ENCODE measurements around the gene LDB2.

DNA sequence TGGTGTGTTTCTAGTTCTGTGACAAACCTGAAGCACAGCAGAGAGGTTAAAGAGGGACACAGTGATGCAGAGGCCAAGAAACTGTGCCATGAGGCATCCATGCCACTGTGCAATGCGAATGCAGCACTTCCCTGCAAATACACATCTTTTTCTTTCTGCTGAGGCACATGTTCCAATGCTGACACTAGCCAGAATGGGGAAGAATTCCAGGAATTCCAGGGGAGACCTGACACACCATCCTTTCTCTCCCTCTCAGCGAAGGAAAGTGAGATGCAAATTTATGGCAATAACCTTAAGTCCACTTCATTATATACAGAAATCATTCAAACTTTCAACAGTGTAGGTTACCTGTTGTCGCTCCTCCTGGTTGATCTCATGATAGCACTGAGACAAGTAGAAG is 204.8 kb downstream of the LDB2 start:
- TF ChIP-seq EZH2phosphoT487 (IDR thresholded peaks at IDR 0.05; ENCODE audit: borderline replicate concordance, low read length) = no peak
- TF ChIP-seq, protein P1, sequence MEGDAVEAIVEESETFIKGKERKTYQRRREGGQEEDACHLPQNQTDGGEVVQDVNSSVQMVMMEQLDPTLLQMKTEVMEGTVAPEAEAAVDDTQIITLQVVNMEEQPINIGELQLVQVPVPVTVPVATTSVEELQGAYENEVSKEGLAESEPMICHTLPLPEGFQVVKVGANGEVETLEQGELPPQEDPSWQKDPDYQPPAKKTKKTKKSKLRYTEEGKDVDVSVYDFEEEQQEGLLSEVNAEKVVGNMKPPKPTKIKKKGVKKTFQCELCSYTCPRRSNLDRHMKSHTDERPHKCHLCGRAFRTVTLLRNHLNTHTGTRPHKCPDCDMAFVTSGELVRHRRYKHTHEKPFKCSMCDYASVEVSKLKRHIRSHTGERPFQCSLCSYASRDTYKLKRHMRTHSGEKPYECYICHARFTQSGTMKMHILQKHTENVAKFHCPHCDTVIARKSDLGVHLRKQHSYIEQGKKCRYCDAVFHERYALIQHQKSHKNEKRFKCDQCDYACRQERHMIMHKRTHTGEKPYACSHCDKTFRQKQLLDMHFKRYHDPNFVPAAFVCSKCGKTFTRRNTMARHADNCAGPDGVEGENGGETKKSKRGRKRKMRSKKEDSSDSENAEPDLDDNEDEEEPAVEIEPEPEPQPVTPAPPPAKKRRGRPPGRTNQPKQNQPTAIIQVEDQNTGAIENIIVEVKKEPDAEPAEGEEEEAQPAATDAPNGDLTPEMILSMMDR (IDR thresholded peaks at IDR 0.05; ENCODE audit: low read depth, low read length, poor library complexity, severe bottlenecking) = no peak
